ENCODE data around the gene ANO4. TPM values are rescaled to one million over a fixed set of nuclear protein-coding genes. Genes with fewer than 3 reads are reported as not detected.

ANO4 gene
- total and polyA plus RNA-seq, 5 donors from 2014 or later = not detected

GRCh38 chr12:100955139-100955538 is 160.6 kb downstream of the ANO4 start:
- no peak overlapping the region for H3K27ac Mint-ChIP-seq
- ATAC-seq (ENCODE audit: low read depth in 2 of 2) (no peak), DNase-seq (no peak)
- Histone ChIP-seq H3K4me3 (ENCODE audit: low read depth, low read length) (no peak overlapping the region), H3K9me3 (ENCODE audit: control insufficient read depth in 2 of 2, low read length in 2 of 2) (no peaks in the 10 kb centered on the region), H3K4me1 (ENCODE audit: control insufficient read depth, insufficient read depth, low read length, poor library complexity, severe bottlenecking) (no peaks in the 10 kb centered on the region), H3K27ac (ENCODE audit: insufficient read depth, low read length, poor library complexity, severe bottlenecking) (no peak overlapping the region), H3K27me3 (ENCODE audit: control insufficient read depth, insufficient read depth, low read length) (no peaks in the 10 kb centered on the region), H3K36me3 (ENCODE audit: control insufficient read depth, insufficient read depth, low read length) (no peaks in the 10 kb centered on the region)
- H3K27me3 Mint-ChIP-seq = no peaks in the 10 kb centered on the region
- peaks cover 0 to 7% (median 0%) of the 10 kb centered on the region in 7 donors for H3K9me3 Mint-ChIP-seq
- no peaks in the 10 kb centered on the region for H3K36me3 Mint-ChIP-seq
- H3K4me1 Mint-ChIP-seq = no peaks in the 10 kb centered on the region
- H3K4me3 Mint-ChIP-seq = no peak overlapping the region

GRCh38 chr12:100956311-100956852 is 161.8 kb downstream of the ANO4 start:
- H3K36me3 Mint-ChIP-seq = no peaks in the 10 kb centered on the region
- H3K9me3 Mint-ChIP-seq = peaks cover 0 to 7% (median 0%) of the 10 kb centered on the region in 7 donors
- Histone ChIP-seq H3K27ac (ENCODE audit: insufficient read depth, low read length, poor library complexity, severe bottlenecking) (no peak overlapping the region), H3K36me3 (ENCODE audit: control insufficient read depth, insufficient read depth, low read length) (no peaks in the 10 kb centered on the region), H3K4me3 (ENCODE audit: low read depth, low read length) (no peak overlapping the region), H3K9me3 (ENCODE audit: control insufficient read depth in 2 of 2, low read length in 2 of 2) (no peaks in the 10 kb centered on the region), H3K4me1 (ENCODE audit: control insufficient read depth, insufficient read depth, low read length, poor library complexity, severe bottlenecking) (no peaks in the 10 kb centered on the region), H3K27me3 (ENCODE audit: control insufficient read depth, insufficient read depth, low read length) (no peaks in the 10 kb centered on the region)
- ATAC-seq (ENCODE audit: low read depth in 2 of 2) (no peak), DNase-seq (no peak)
- no peaks in the 10 kb centered on the region for H3K4me1 Mint-ChIP-seq
- no peaks in the 10 kb centered on the region for H3K27me3 Mint-ChIP-seq
- H3K27ac Mint-ChIP-seq = no peak overlapping the region
- no peak overlapping the region for H3K4me3 Mint-ChIP-seq

GRCh38 chr12:100959481-100959880 is 164.9 kb downstream of the ANO4 start:
- H3K4me1 ChIP-seq (ENCODE audit: control insufficient read depth, insufficient read depth, low read length, poor library complexity, severe bottlenecking) = no peaks in the 10 kb centered on the region
- no peak overlapping the region for H3K4me3 Mint-ChIP-seq
- DNase-seq = no peak
- no peaks in the 10 kb centered on the region for H3K9me3 ChIP-seq (ENCODE audit: control insufficient read depth in 2 of 2, low read length in 2 of 2)
- H3K27me3 ChIP-seq (ENCODE audit: control insufficient read depth, insufficient read depth, low read length) = no peaks in the 10 kb centered on the region
- H3K9me3 Mint-ChIP-seq = peaks cover 0 to 1% (median 0%) of the 10 kb centered on the region in 7 donors
- no peaks in the 10 kb centered on the region for H3K36me3 Mint-ChIP-seq
- H3K36me3 ChIP-seq (ENCODE audit: control insufficient read depth, insufficient read depth, low read length) = no peaks in the 10 kb centered on the region
- no peak overlapping the region for H3K27ac Mint-ChIP-seq
- H3K27ac ChIP-seq (ENCODE audit: insufficient read depth, low read length, poor library complexity, severe bottlenecking) = no peak overlapping the region
- no peaks in the 10 kb centered on the region for H3K27me3 Mint-ChIP-seq
- no peak for ATAC-seq (ENCODE audit: low read depth in 2 of 2)
- H3K4me1 Mint-ChIP-seq = no peaks in the 10 kb centered on the region
- H3K4me3 ChIP-seq (ENCODE audit: low read depth, low read length) = no peak overlapping the region

- ATAC-seq (ENCODE audit: low read depth in 2 of 2) (no peak), DNase-seq (no peak)
- Mint-ChIP-seq H3K9me3 (peaks cover 0 to 3% (median 0%) of the 10 kb centered on the region in 7 donors), H3K27ac (no peak overlapping the region), H3K4me1 (no peaks in the 10 kb centered on the region), H3K36me3 (no peaks in the 10 kb centered on the region), H3K4me3 (no peak overlapping the region), H3K27me3 (no peaks in the 10 kb centered on the region)
- no peaks in the 10 kb centered on the region for H3K4me1 ChIP-seq (ENCODE audit: control insufficient read depth, insufficient read depth, low read length, poor library complexity, severe bottlenecking)
- H3K9me3 ChIP-seq (ENCODE audit: control insufficient read depth in 2 of 2, low read length in 2 of 2) = no peaks in the 10 kb centered on the region
- no peaks in the 10 kb centered on the region for H3K36me3 ChIP-seq (ENCODE audit: control insufficient read depth, insufficient read depth, low read length)
- no peak overlapping the region for H3K27ac ChIP-seq (ENCODE audit: insufficient read depth, low read length, poor library complexity, severe bottlenecking)
- H3K4me3 ChIP-seq (ENCODE audit: low read depth, low read length) = no peak overlapping the region
- no peaks in the 10 kb centered on the region for H3K27me3 ChIP-seq (ENCODE audit: control insufficient read depth, insufficient read depth, low read length)
Measured at GRCh38 chr12:100962086-100962712, 167.6 kb downstream of the ANO4 start.

- Histone ChIP-seq H3K27ac (ENCODE audit: insufficient read depth, low read length, poor library complexity, severe bottlenecking) (no peak overlapping the region), H3K4me3 (ENCODE audit: low read depth, low read length) (no peak overlapping the region), H3K36me3 (ENCODE audit: control insufficient read depth, insufficient read depth, low read length) (no peaks in the 10 kb centered on the region), H3K4me1 (ENCODE audit: control insufficient read depth, insufficient read depth, low read length, poor library complexity, severe bottlenecking) (no peaks in the 10 kb centered on the region), H3K9me3 (ENCODE audit: control insufficient read depth in 2 of 2, low read length in 2 of 2) (no peaks in the 10 kb centered on the region), H3K27me3 (ENCODE audit: control insufficient read depth, insufficient read depth, low read length) (no peaks in the 10 kb centered on the region)
- Mint-ChIP-seq H3K9me3 (peaks cover 0 to 3% (median 0%) of the 10 kb centered on the region in 7 donors), H3K27me3 (no peaks in the 10 kb centered on the region), H3K36me3 (no peaks in the 10 kb centered on the region), H3K27ac (no peak overlapping the region), H3K4me1 (no peaks in the 10 kb centered on the region), H3K4me3 (no peak overlapping the region)
- no peak for DNase-seq
- no peak for ATAC-seq (ENCODE audit: low read depth in 2 of 2)
Measured at GRCh38 chr12:100963381-100963780, 168.8 kb downstream of the ANO4 start.

- Histone ChIP-seq H3K4me3 (ENCODE audit: low read depth, low read length) (no peak overlapping the region), H3K9me3 (ENCODE audit: control insufficient read depth in 2 of 2, low read length in 2 of 2) (no peaks in the 10 kb centered on the region), H3K27me3 (ENCODE audit: control insufficient read depth, insufficient read depth, low read length) (no peaks in the 10 kb centered on the region), H3K27ac (ENCODE audit: insufficient read depth, low read length, poor library complexity, severe bottlenecking) (no peak overlapping the region), H3K36me3 (ENCODE audit: control insufficient read depth, insufficient read depth, low read length) (no peaks in the 10 kb centered on the region), H3K4me1 (ENCODE audit: control insufficient read depth, insufficient read depth, low read length, poor library complexity, severe bottlenecking) (no peaks in the 10 kb centered on the region)
- peaks cover 0 to 3% (median 0%) of the 10 kb centered on the region in 7 donors for H3K9me3 Mint-ChIP-seq
- no peak overlapping the region for H3K4me3 Mint-ChIP-seq
- H3K27me3 Mint-ChIP-seq = no peaks in the 10 kb centered on the region
- no peak overlapping the region for H3K27ac Mint-ChIP-seq
- DNase-seq (no peak), ATAC-seq (ENCODE audit: low read depth in 2 of 2) (no peak)
- H3K36me3 Mint-ChIP-seq = no peaks in the 10 kb centered on the region
- no peaks in the 10 kb centered on the region for H3K4me1 Mint-ChIP-seq
Measured at GRCh38 chr12:100964028-100964427, 169.5 kb downstream of the ANO4 start.

GRCh38 chr12:100967189-100967588 is 172.6 kb downstream of the ANO4 start:
- Histone ChIP-seq H3K36me3 (ENCODE audit: control insufficient read depth, insufficient read depth, low read length) (no peaks in the 10 kb centered on the region), H3K27me3 (ENCODE audit: control insufficient read depth, insufficient read depth, low read length) (no peaks in the 10 kb centered on the region), H3K4me3 (ENCODE audit: low read depth, low read length) (no peak overlapping the region), H3K4me1 (ENCODE audit: control insufficient read depth, insufficient read depth, low read length, poor library complexity, severe bottlenecking) (no peaks in the 10 kb centered on the region), H3K9me3 (ENCODE audit: control insufficient read depth in 2 of 2, low read length in 2 of 2) (no peaks in the 10 kb centered on the region), H3K27ac (ENCODE audit: insufficient read depth, low read length, poor library complexity, severe bottlenecking) (no peak overlapping the region)
- no peak overlapping the region for H3K27ac Mint-ChIP-seq
- no peaks in the 10 kb centered on the region for H3K27me3 Mint-ChIP-seq
- no peak for DNase-seq
- no peak overlapping the region for H3K4me3 Mint-ChIP-seq
- ATAC-seq (ENCODE audit: low read depth in 2 of 2) = no peak
- no peaks in the 10 kb centered on the region for H3K36me3 Mint-ChIP-seq
- peaks cover 0 to 3% (median 0%) of the 10 kb centered on the region in 7 donors for H3K9me3 Mint-ChIP-seq
- no peaks in the 10 kb centered on the region for H3K4me1 Mint-ChIP-seq

- H3K27ac ChIP-seq (ENCODE audit: insufficient read depth, low read length, poor library complexity, severe bottlenecking) = no peak overlapping the region
- H3K4me3 ChIP-seq (ENCODE audit: low read depth, low read length) = no peak overlapping the region
- no peaks in the 10 kb centered on the region for H3K4me1 ChIP-seq (ENCODE audit: control insufficient read depth, insufficient read depth, low read length, poor library complexity, severe bottlenecking)
- H3K36me3 ChIP-seq (ENCODE audit: control insufficient read depth, insufficient read depth, low read length) = no peaks in the 10 kb centered on the region
- no peaks in the 10 kb centered on the region for H3K9me3 ChIP-seq (ENCODE audit: control insufficient read depth in 2 of 2, low read length in 2 of 2)
- H3K27me3 Mint-ChIP-seq = no peaks in the 10 kb centered on the region
- H3K27me3 ChIP-seq (ENCODE audit: control insufficient read depth, insufficient read depth, low read length) = no peaks in the 10 kb centered on the region
- no peak for ATAC-seq (ENCODE audit: low read depth in 2 of 2)
- no peak for DNase-seq
- H3K27ac Mint-ChIP-seq = no peak overlapping the region
- H3K4me1 Mint-ChIP-seq = no peaks in the 10 kb centered on the region
- H3K4me3 Mint-ChIP-seq = no peak overlapping the region
- no peaks in the 10 kb centered on the region for H3K36me3 Mint-ChIP-seq
- peaks cover 0 to under 1% (median 0%) of the 10 kb centered on the region in 7 donors for H3K9me3 Mint-ChIP-seq
Measured at GRCh38 chr12:100970894-100971293, 176.3 kb downstream of the ANO4 start.

Data from CD4-positive, CD25-positive, alpha-beta regulatory T cell (primary cell).